HEK293 (cell line): Measurements from ENCODE around the gene MICU1.
A peak's percentile ranks its signal among the peaks of the same experiment; 100 is the strongest.

Experiments
- BCL11A ChIP-seq: fragments of 450-650 bp; formaldehyde crosslinking; IDR thresholded peaks from 2 replicates; pipeline ENCODE4 v1.5.1; 2016; ENCODE audit warnings: low read depth, missing biosample characterization, missing genetic modification characterization
- CTCF ChIP-seq: fragments of 450-650 bp; formaldehyde crosslinking; IDR thresholded peaks from 2 replicates; pipeline ENCODE4 v1.5.1; 2016; ENCODE audit warnings: missing biosample characterization, missing genetic modification characterization
- ELK4 ChIP-seq: IDR thresholded peaks from 2 replicates; pipeline ENCODE4 v1.6.1; 2011; ENCODE audit warnings: mild to moderate bottlenecking, low read depth, low read length, borderline replicate concordance
- PATZ1 ChIP-seq: fragments of 450-650 bp; formaldehyde crosslinking; IDR thresholded peaks from 2 replicates; pipeline ENCODE4 v1.5.1; 2016; ENCODE audit warnings: missing biosample characterization, missing genetic modification characterization
- RBAK ChIP-seq: fragments of 450-650 bp; formaldehyde crosslinking; IDR thresholded peaks from 2 replicates; pipeline ENCODE4 v1.5.1; 2016; ENCODE audit warnings: missing biosample characterization, missing genetic modification characterization
- SP2 ChIP-seq: fragments of 450-650 bp; formaldehyde crosslinking; IDR thresholded peaks from 2 replicates; pipeline ENCODE4 v1.5.1; 2016; ENCODE audit warnings: missing biosample characterization, missing genetic modification characterization
- SP3 ChIP-seq: fragments of 450-650 bp; formaldehyde crosslinking; IDR thresholded peaks from 2 replicates; pipeline ENCODE4 v1.5.1; 2016; ENCODE audit warnings: missing biosample characterization, missing genetic modification characterization
- SP7 ChIP-seq: fragments of 450-650 bp; formaldehyde crosslinking; IDR thresholded peaks from 2 replicates; pipeline ENCODE4 v1.5.1; 2016; ENCODE audit warnings: missing biosample characterization, missing genetic modification characterization
- TSHZ1 ChIP-seq: fragments of 450-650 bp; formaldehyde crosslinking; IDR thresholded peaks from 2 replicates; pipeline ENCODE4 v1.5.1; 2016; ENCODE audit warnings: missing biosample characterization, missing genetic modification characterization, borderline replicate concordance
- ZBTB10 ChIP-seq: fragments of 450-650 bp; formaldehyde crosslinking; IDR thresholded peaks from 2 replicates; pipeline ENCODE4 v1.5.1; 2016; ENCODE audit warnings: missing biosample characterization, missing genetic modification characterization
- ZFP69B ChIP-seq: fragments of 450-650 bp; formaldehyde crosslinking; IDR thresholded peaks from 2 replicates; pipeline ENCODE4 v1.5.1; 2016; ENCODE audit warnings: missing biosample characterization, missing genetic modification characterization
- ZNF133 ChIP-seq: fragments of 450-650 bp; formaldehyde crosslinking; IDR thresholded peaks from 2 replicates; pipeline ENCODE4 v1.5.1; 2016; ENCODE audit warnings: missing biosample characterization, missing genetic modification characterization
- ZNF274 ChIP-seq, 2 experiments: fragments of 200-500 bp in 1 of 2; fragments of 450-650 bp in 1 of 2; sonication (Bioruptor generic) in 1 of 2; formaldehyde crosslinking in 1 of 2; IDR thresholded peaks; 2 replicates each; pipeline versions ENCODE4 v1.5.1 to v1.6.1; 2014 to 2016; ENCODE audit warnings: borderline replicate concordance in 1 of 2, inconsistent platforms in 1 of 2, low read length in 1 of 2, missing biosample characterization in 1 of 2, missing genetic modification characterization in 1 of 2
- ZNF354C ChIP-seq: fragments of 450-650 bp; formaldehyde crosslinking; IDR thresholded peaks from 2 replicates; pipeline ENCODE4 v1.5.1; 2016; ENCODE audit warnings: missing biosample characterization, missing genetic modification characterization, low read depth, borderline replicate concordance
- ZNF510 ChIP-seq: fragments of 450-650 bp; formaldehyde crosslinking; IDR thresholded peaks from 2 replicates; pipeline ENCODE4 v1.5.1; 2018; ENCODE audit warnings: mild to moderate bottlenecking, missing genetic modification characterization, missing biosample characterization; ENCODE audit not compliant: insufficient replicate concordance
- ZNF518A ChIP-seq: fragments of 450-650 bp; formaldehyde crosslinking; conservative IDR thresholded peaks from 2 replicates; pipeline ENCODE4 v1.5.1; 2016; ENCODE audit warnings: low read depth, missing biosample characterization, missing genetic modification characterization
- ZNF521 ChIP-seq: fragments of 450-650 bp; formaldehyde crosslinking; IDR thresholded peaks from 2 replicates; pipeline ENCODE4 v1.5.1; 2017; ENCODE audit warnings: missing biosample characterization, mild to moderate bottlenecking, missing genetic modification characterization
- ZNF580 ChIP-seq: fragments of 450-650 bp; formaldehyde crosslinking; IDR thresholded peaks from 2 replicates; pipeline ENCODE4 v1.5.1; 2016; ENCODE audit warnings: missing biosample characterization, missing genetic modification characterization
- ZNF658 ChIP-seq: fragments of 450-650 bp; formaldehyde crosslinking; IDR thresholded peaks from 2 replicates; pipeline ENCODE4; 2016; ENCODE audit warnings: missing biosample characterization, missing genetic modification characterization
- ZNF747 ChIP-seq: fragments of 450-650 bp; formaldehyde crosslinking; IDR thresholded peaks from 2 replicates; pipeline ENCODE4 v1.5.1; 2016; ENCODE audit warnings: missing biosample characterization, missing genetic modification characterization
- ZNF843 ChIP-seq: fragments of 450-650 bp; formaldehyde crosslinking; IDR thresholded peaks from 2 replicates; pipeline ENCODE4 v1.5.1; 2016; ENCODE audit warnings: missing biosample characterization, missing genetic modification characterization

Gene MICU1

GRCh38 chr10:72331575-72332422 is 294.1 kb downstream of the MICU1 start (continued):
- TF ChIP-seq ZNF518A (tag by site-specific recombination) (no peak), ZNF843 (tag by site-specific recombination) (peak; percentile 79), SP7 (peak; percentile 81), ZNF521 (tag by site-specific recombination) (no peak), CTCF (tag by site-specific recombination) (peak; percentile 88), ZNF133 (no peak), ZBTB10 (tag by site-specific recombination) (peak; percentile 90), ZNF580 (no peak; the same call in 1 of the 2 replicates), SP3 (tag by site-specific recombination) (peak; percentile 83), RBAK (tag by site-specific recombination) (no peak), PATZ1 (peak; percentile 99), SP2 (tag by site-specific recombination) (peak; percentile 95), ELK4 (no peak), ZNF354C (tag by site-specific recombination) (no peak), ZFP69B (tag by site-specific recombination) (peak; percentile 66), ZNF747 (tag by site-specific recombination) (no peak), ZNF510 (no peak), TSHZ1 (tag by site-specific recombination) (no peak), ZNF274 (IDR thresholded peaks at IDR 0.05; ENCODE audit: low read length) (no peak), ZNF274 (tag by site-specific recombination; IDR thresholded peaks at IDR 0.05; ENCODE audit: borderline replicate concordance) (no peak), ZNF658 (tag by site-specific recombination) (no peak), BCL11A (no peak)
